A673 (cell line): ENCODE data around the gene S100A10. TPM values are rescaled to one million over a fixed set of nuclear protein-coding genes. Genes with fewer than 3 reads are reported as not detected.

Source experiments
- BruUV-seq: library from RNA; stranded (reverse); fragments of 400-500 nt; replicated peaks from 2 replicates; lab custom pipeline; 2021; lab: Mats Ljungman, UMichigan
- CTCF ChIA-PET: fragments of 300-600 bp; sonication (Branson Sonifier 250); formaldehyde crosslinking; loops from one replicate; lab custom pipeline; 2022; ENCODE audit warnings: antibody characterized with exemption; lab: Charles Lee
- POLR2A ChIA-PET: fragments of 300-600 bp; sonication (Branson Sonifier 250); formaldehyde crosslinking; loops from one replicate; lab custom pipeline; 2022; ENCODE audit warnings: antibody characterized with exemption; ENCODE audit not compliant: low non-redundant PET; lab: Charles Lee
- DNase-seq: peaks from one replicate; pipeline ENCODE4 v3.0.0-alpha.2; 2015; ENCODE audit warnings: low spot score
- H3K27ac ChIP-seq: fragments of 200-600 bp; sonication (generic); 2 replicates; pipeline ENCODE4 v1.5.1; 2016; ENCODE audit warnings: mixed run types, low read depth, mild to moderate bottlenecking, mixed read lengths, antibody characterized with exemption, low read length; ENCODE audit not compliant: poor library complexity, severe bottlenecking
- H3K27me3 ChIP-seq: fragments of 200-600 bp; sonication (generic); replicated peaks from 2 replicates; pipeline ENCODE4 v1.6.1; 2017; ENCODE audit warnings: mixed run types, low read depth, mild to moderate bottlenecking, mixed read lengths, antibody characterized with exemption, low read length; ENCODE audit not compliant: insufficient read depth, poor library complexity
- H3K36me3 ChIP-seq: fragments of 200-600 bp; sonication (generic); 2 replicates; pipeline ENCODE4 v1.6.1; 2016; ENCODE audit warnings: mixed run types, mild to moderate bottlenecking, mixed read lengths, antibody characterized with exemption, low read length; ENCODE audit not compliant: insufficient read depth, poor library complexity, severe bottlenecking
- H3K4me1 ChIP-seq: fragments of 200-600 bp; sonication (generic); 2 replicates; pipeline ENCODE4 v1.6.1; 2017; ENCODE audit warnings: mixed run types, mild to moderate bottlenecking, mixed read lengths, antibody characterized with exemption, low read length; ENCODE audit not compliant: insufficient read depth, poor library complexity, severe bottlenecking
- H3K4me3 ChIP-seq: fragments of 200-600 bp; sonication (generic); 2 replicates; pipeline ENCODE4 v1.5.1; 2016; ENCODE audit warnings: low read depth, mixed run types, mild to moderate bottlenecking, mixed read lengths, low read length; ENCODE audit not compliant: poor library complexity, severe bottlenecking
- H3K9me3 ChIP-seq: fragments of 200-600 bp; sonication (generic); 2 replicates; pipeline ENCODE4 v1.6.1; 2016; ENCODE audit warnings: mixed run types, low read depth, mild to moderate bottlenecking, mixed read lengths, antibody characterized with exemption, low read length; ENCODE audit not compliant: poor library complexity, severe bottlenecking
- CTCF ChIP-seq: fragments of 300-800, 200-600 bp; sonication (generic); conservative IDR thresholded peaks from 2 replicates; pipeline ENCODE4 v1.5.1; 2017; ENCODE audit warnings: low read depth, mild to moderate bottlenecking, antibody characterized with exemption, low read length, moderate library complexity, mixed read lengths
- EZH2 ChIP-seq: fragments of 200-600 bp; sonication (generic); IDR thresholded peaks from 2 replicates; pipeline ENCODE4 v1.6.1; 2017; ENCODE audit warnings: borderline replicate concordance, low read depth, mild to moderate bottlenecking, mixed read lengths, antibody characterized with exemption, low read length; ENCODE audit not compliant: poor library complexity, severe bottlenecking
- intact Hi-C: fragments of 100-400 bp; cut with micrococcal nuclease; formaldehyde crosslinking; loops from one replicate; pipeline ENCODE4 v1.10.0; 2022; ENCODE audit not compliant: unreplicated experiment
- total RNA-seq: library from RNA; stranded (reverse); gene quantifications from 2 replicates; pipeline ENCODE4 v1.2.3, GENCODE V29; 2021

S100A10 gene
- total RNA-seq, 1 experiment from 2014 or later = 42.4 TPM

- POLR2A ChIA-PET = no interaction called here
- H3K36me3 ChIP-seq = no peaks in the 10 kb centered on the region
- no peak for DNase-seq
- no peak overlapping the region for H3K4me3 ChIP-seq
- CTCF ChIA-PET = no interaction called here
- no peak for TF ChIP-seq CTCF
- no peak for TF ChIP-seq EZH2
- peaks cover 19% of the 10 kb centered on the region for H3K4me1 ChIP-seq
- intact Hi-C loops = no loop called here
- peaks cover 20% of the 10 kb centered on the region for H3K27me3 ChIP-seq
- H3K27ac ChIP-seq = no peak overlapping the region
- no TSS peak for BruUV-seq
- H3K9me3 ChIP-seq = no peaks in the 10 kb centered on the region
Observed at GRCh38 chr1:152039461-152039860, 45.8 kb upstream of the S100A10 start.

DNA sequence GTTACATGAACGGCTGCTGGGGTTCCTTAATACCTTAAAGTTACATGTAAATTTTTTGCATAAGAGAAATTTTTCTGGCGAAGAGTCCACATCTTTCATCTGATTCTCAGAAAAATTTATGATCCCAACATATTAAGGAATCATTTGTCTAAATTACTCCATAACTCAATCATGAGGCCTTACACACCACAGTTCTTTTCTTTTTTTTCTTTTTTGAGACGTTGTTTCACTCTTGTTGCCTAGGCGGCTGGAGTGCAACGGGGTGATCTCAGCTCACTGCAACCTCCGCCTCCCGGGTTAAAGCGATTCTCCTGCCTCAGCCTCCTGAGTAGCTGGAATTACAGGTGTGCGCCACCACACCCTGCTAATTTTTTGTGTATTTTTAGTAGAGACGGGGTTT is 45.2 kb upstream of the S100A10 start:
- DNase-seq = no peak
- ChIA-PET CTCF (no interaction called here), POLR2A (no interaction called here)
- Histone ChIP-seq H3K27me3 (peaks cover 20% of the 10 kb centered on the region), H3K4me3 (no peak overlapping the region), H3K4me1 (peaks cover 25% of the 10 kb centered on the region), H3K9me3 (no peaks in the 10 kb centered on the region), H3K27ac (no peak overlapping the region), H3K36me3 (no peaks in the 10 kb centered on the region)
- BruUV-seq = no TSS peak
- intact Hi-C loops = no loop called here
- TF ChIP-seq CTCF = no peak
- TF ChIP-seq EZH2 = no peak

- TSS peak; percentile 67 for BruUV-seq
- H3K36me3 ChIP-seq = peaks cover 20% of the 10 kb centered on the region
- no peaks in the 10 kb centered on the region for H3K9me3 ChIP-seq
- H3K27me3 ChIP-seq = peaks cover 15% of the 10 kb centered on the region
- H3K4me3 ChIP-seq = peak within 1 kb of the TSS; percentile 57
- TF ChIP-seq CTCF (no peak), EZH2 (no peak)
- intact Hi-C loops = no loop called here
- DNase-seq = peak; percentile 86
- ChIA-PET CTCF (no interaction called here), POLR2A (interaction anchor here (0.5 to 0.6 kb wide), 2 partner anchors 239 to 287 kb away, joined by 3 to 4 read pairs; no protein-coding TSS in a partner anchor)
- peak within 1 kb of the TSS; percentile 76 for H3K27ac ChIP-seq
- peaks cover 29% of the 10 kb centered on the region for H3K4me1 ChIP-seq
Observed at GRCh38 chr1:152036267-152037216, 42.9 kb upstream of the S100A10 start, which contains the start of gene S100A11. TSS of gene S100A11 (minus strand) at chr1:152037004. CDS start at chr1:152036915, 89 bp downstream.
